ENCODE results near the gene ARHGAP28. TPM values are rescaled to one million over a fixed set of nuclear protein-coding genes. Genes with fewer than 3 reads are reported as not detected.

The ARHGAP28 gene
- total RNA-seq, 1 donor from 2014 or later = 29.7 TPM

DNA sequence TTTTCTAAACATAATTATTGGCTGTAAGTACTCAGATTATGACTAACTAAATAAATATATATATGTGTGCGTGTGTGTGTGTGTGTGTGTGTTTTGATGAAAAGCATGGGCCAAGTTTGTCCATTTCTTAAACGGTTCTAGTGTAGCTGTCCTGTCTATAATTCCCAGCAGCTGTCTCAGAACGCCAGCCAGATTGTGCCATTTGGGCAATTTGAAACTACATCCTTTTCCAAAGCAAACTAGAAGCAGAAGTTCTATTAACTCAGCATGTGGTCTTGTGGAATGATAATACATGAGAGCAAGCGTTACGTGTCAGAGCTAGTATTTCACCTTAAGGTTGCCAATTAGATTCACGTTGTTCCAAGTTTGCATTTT is 1.7 kb downstream of the ARHGAP28 start:
- H3K9ac ChIP-seq (ENCODE audit: low read depth in 1 of 3, low read length in 3 of 3) = peak overlapping the region; percentile 35 to 73 (median 47)
- H3K4me3 ChIP-seq (ENCODE audit: low read length in 3 of 3) = peak overlapping the region in 2 of 3 donors; percentile 87 to 91
- H3K27me3 ChIP-seq (ENCODE audit: control insufficient read depth in 3 of 3, insufficient read depth in 3 of 3, low read length in 3 of 3) = no peaks in the 10 kb centered on the region
- H3K4me1 ChIP-seq (ENCODE audit: control insufficient read depth in 3 of 3, insufficient read depth in 3 of 3, low read length in 3 of 3) = peaks cover 10 to 19% (median 13%) of the 10 kb centered on the region in 3 donors
- H3K27ac ChIP-seq (ENCODE audit: low read depth, low read length) = peak overlapping the region; percentile 75
- no peaks in the 10 kb centered on the region for H3K9me3 ChIP-seq (ENCODE audit: control insufficient read depth in 3 of 3, low read length in 3 of 3)
- no peaks in the 10 kb centered on the region for H3K36me3 ChIP-seq (ENCODE audit: control insufficient read depth in 3 of 3, insufficient read depth in 3 of 3, low read length in 3 of 3)

DNA sequence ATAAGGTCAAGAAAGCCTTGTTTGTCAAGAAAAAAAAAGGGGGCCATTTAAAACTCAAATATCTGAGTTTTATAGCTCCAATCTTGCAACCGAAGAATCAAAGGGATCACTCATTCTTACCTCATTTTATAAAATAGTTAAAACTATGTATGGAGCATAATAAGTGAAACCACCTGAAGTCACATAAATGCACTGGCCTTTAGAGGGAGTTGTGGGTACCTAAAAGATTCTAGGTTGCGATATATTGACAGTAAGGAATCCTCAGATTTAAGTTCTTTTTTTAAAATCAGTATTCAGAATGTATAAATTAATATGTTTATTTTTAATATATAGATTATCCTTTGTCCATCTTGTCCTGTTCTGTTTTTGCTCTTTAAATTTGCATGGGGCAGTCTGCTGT is 3.4 kb downstream of the ARHGAP28 start:
- Histone ChIP-seq H3K4me3 (ENCODE audit: low read length in 3 of 3) (no peak overlapping the region), H3K9me3 (ENCODE audit: control insufficient read depth in 3 of 3, low read length in 3 of 3) (no peaks in the 10 kb centered on the region), H3K36me3 (ENCODE audit: control insufficient read depth in 3 of 3, insufficient read depth in 3 of 3, low read length in 3 of 3) (no peaks in the 10 kb centered on the region), H3K27ac (ENCODE audit: low read depth, low read length) (peak overlapping the region; percentile 45), H3K27me3 (ENCODE audit: control insufficient read depth in 3 of 3, insufficient read depth in 3 of 3, low read length in 3 of 3) (no peaks in the 10 kb centered on the region), H3K9ac (ENCODE audit: low read depth in 1 of 3, low read length in 3 of 3) (no peak overlapping the region), H3K4me1 (ENCODE audit: control insufficient read depth in 3 of 3, insufficient read depth in 3 of 3, low read length in 3 of 3) (peaks cover 10 to 22% (median 16%) of the 10 kb centered on the region in 3 donors)

- no peaks in the 10 kb centered on the region for H3K9me3 ChIP-seq (ENCODE audit: control insufficient read depth in 3 of 3, low read length in 3 of 3)
- H3K4me3 ChIP-seq (ENCODE audit: low read length in 3 of 3) = peak overlapping the region in 1 of 3 donors; percentile 17
- peak overlapping the region; percentile 36 for H3K27ac ChIP-seq (ENCODE audit: low read depth, low read length)
- peaks cover 7 to 26% (median 19%) of the 10 kb centered on the region in 3 donors for H3K4me1 ChIP-seq (ENCODE audit: control insufficient read depth in 3 of 3, insufficient read depth in 3 of 3, low read length in 3 of 3)
- no peaks in the 10 kb centered on the region for H3K36me3 ChIP-seq (ENCODE audit: control insufficient read depth in 3 of 3, insufficient read depth in 3 of 3, low read length in 3 of 3)
- H3K9ac ChIP-seq (ENCODE audit: low read depth in 1 of 3, low read length in 3 of 3) = no peak overlapping the region
- H3K27me3 ChIP-seq (ENCODE audit: control insufficient read depth in 3 of 3, insufficient read depth in 3 of 3, low read length in 3 of 3) = no peaks in the 10 kb centered on the region
Observed at GRCh38 chr18:6733758-6734157, 4.2 kb downstream of the ARHGAP28 start.

GRCh38 chr18:6734726-6735430 is 5.4 kb downstream of the ARHGAP28 start:
- Histone ChIP-seq H3K27ac (ENCODE audit: low read depth, low read length) (no peak overlapping the region), H3K9me3 (ENCODE audit: control insufficient read depth in 3 of 3, low read length in 3 of 3) (no peaks in the 10 kb centered on the region), H3K9ac (ENCODE audit: low read depth in 1 of 3, low read length in 3 of 3) (no peak overlapping the region)

GRCh38 chr18:6737833-6738232 is 8.3 kb downstream of the ARHGAP28 start:
- Histone ChIP-seq H3K9ac (ENCODE audit: low read depth in 1 of 3, low read length in 3 of 3) (peak overlapping the region in 1 of 3 donors; percentile 10), H3K9me3 (ENCODE audit: control insufficient read depth in 3 of 3, low read length in 3 of 3) (no peaks in the 10 kb centered on the region), H3K36me3 (ENCODE audit: control insufficient read depth in 3 of 3, insufficient read depth in 3 of 3, low read length in 3 of 3) (no peaks in the 10 kb centered on the region), H3K27ac (ENCODE audit: low read depth, low read length) (no peak overlapping the region), H3K4me3 (ENCODE audit: low read length in 3 of 3) (no peak overlapping the region), H3K27me3 (ENCODE audit: control insufficient read depth in 3 of 3, insufficient read depth in 3 of 3, low read length in 3 of 3) (no peaks in the 10 kb centered on the region), H3K4me1 (ENCODE audit: control insufficient read depth in 3 of 3, insufficient read depth in 3 of 3, low read length in 3 of 3) (peaks cover 9 to 39% (median 28%) of the 10 kb centered on the region in 3 donors)

More at GRCh38 chr18:6734726-6735430, 5.4 kb downstream of the ARHGAP28 start:
- Histone ChIP-seq H3K27me3 (ENCODE audit: control insufficient read depth in 3 of 3, insufficient read depth in 3 of 3, low read length in 3 of 3) (no peaks in the 10 kb centered on the region), H3K4me1 (ENCODE audit: control insufficient read depth in 3 of 3, insufficient read depth in 3 of 3, low read length in 3 of 3) (peaks cover 7 to 26% (median 20%) of the 10 kb centered on the region in 3 donors), H3K4me3 (ENCODE audit: low read length in 3 of 3) (no peak overlapping the region), H3K36me3 (ENCODE audit: control insufficient read depth in 3 of 3, insufficient read depth in 3 of 3, low read length in 3 of 3) (no peaks in the 10 kb centered on the region)

DNA sequence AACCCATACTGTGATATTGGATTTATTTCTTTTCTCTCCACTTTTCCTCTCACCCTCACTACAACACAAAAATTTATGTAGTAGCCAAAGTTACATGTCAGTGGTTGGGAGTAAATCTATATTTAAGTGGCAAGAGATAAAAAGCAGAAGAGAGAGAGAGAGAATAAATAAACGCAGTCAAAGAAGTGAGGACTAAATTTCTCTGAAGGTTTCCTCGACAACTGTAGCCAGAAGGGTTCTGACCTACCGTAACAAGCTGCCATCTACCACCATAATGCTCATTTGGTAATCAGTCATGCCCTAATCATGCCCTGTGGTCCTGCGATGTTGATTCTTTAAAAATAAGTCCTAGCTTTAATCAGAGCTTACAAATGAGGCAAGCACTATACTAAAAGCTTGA is 9.1 kb downstream of the ARHGAP28 start:
- Histone ChIP-seq H3K9ac (ENCODE audit: low read depth in 1 of 3, low read length in 3 of 3) (no peak overlapping the region), H3K27ac (ENCODE audit: low read depth, low read length) (peak overlapping the region; percentile 52), H3K4me1 (ENCODE audit: control insufficient read depth in 3 of 3, insufficient read depth in 3 of 3, low read length in 3 of 3) (peaks cover 9 to 41% (median 29%) of the 10 kb centered on the region in 3 donors)

GRCh38 chr18:6741232-6741663 is 11.7 kb downstream of the ARHGAP28 start:
- H3K4me3 ChIP-seq (ENCODE audit: low read length in 3 of 3) = no peak overlapping the region
- H3K4me1 ChIP-seq (ENCODE audit: control insufficient read depth in 3 of 3, insufficient read depth in 3 of 3, low read length in 3 of 3) = peaks cover 19 to 48% (median 42%) of the 10 kb centered on the region in 3 donors
- H3K27ac ChIP-seq (ENCODE audit: low read depth, low read length) = peak overlapping the region; percentile 81
- H3K9me3 ChIP-seq (ENCODE audit: control insufficient read depth in 3 of 3, low read length in 3 of 3) = no peaks in the 10 kb centered on the region
- H3K36me3 ChIP-seq (ENCODE audit: control insufficient read depth in 3 of 3, insufficient read depth in 3 of 3, low read length in 3 of 3) = no peaks in the 10 kb centered on the region
- no peak overlapping the region for H3K9ac ChIP-seq (ENCODE audit: low read depth in 1 of 3, low read length in 3 of 3)
- H3K27me3 ChIP-seq (ENCODE audit: control insufficient read depth in 3 of 3, insufficient read depth in 3 of 3, low read length in 3 of 3) = no peaks in the 10 kb centered on the region

More for the DNA sequence above, 9.1 kb downstream of the ARHGAP28 start:
- Histone ChIP-seq H3K4me3 (ENCODE audit: low read length in 3 of 3) (no peak overlapping the region), H3K36me3 (ENCODE audit: control insufficient read depth in 3 of 3, insufficient read depth in 3 of 3, low read length in 3 of 3) (no peaks in the 10 kb centered on the region), H3K9me3 (ENCODE audit: control insufficient read depth in 3 of 3, low read length in 3 of 3) (no peaks in the 10 kb centered on the region), H3K27me3 (ENCODE audit: control insufficient read depth in 3 of 3, insufficient read depth in 3 of 3, low read length in 3 of 3) (no peaks in the 10 kb centered on the region)

- Histone ChIP-seq H3K9ac (ENCODE audit: low read depth in 1 of 3, low read length in 3 of 3) (no peak overlapping the region), H3K4me1 (ENCODE audit: control insufficient read depth in 3 of 3, insufficient read depth in 3 of 3, low read length in 3 of 3) (peaks cover 19 to 48% (median 42%) of the 10 kb centered on the region in 3 donors)
Observed at GRCh38 chr18:6741786-6742185, 12.3 kb downstream of the ARHGAP28 start.

DNA sequence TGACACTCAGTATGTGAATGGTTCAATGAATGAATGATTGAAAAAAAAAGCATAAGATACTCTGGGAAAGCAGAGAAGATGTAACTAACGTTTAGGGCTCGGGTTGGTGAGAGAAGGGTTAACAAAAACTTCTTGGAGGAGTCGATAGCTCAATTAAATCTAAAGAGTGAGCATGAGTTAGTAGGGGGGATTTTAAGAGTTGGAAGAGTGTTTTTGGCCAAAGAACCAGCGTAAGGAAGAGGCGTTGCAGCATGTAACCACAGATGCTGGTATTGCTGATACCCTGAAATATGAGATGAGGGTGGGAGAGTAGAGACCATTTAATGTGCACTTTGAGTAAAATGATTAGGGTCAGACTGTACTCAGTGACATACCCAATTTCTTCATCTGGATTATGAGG is 14.5 kb downstream of the ARHGAP28 start:
- Histone ChIP-seq H3K4me1 (ENCODE audit: control insufficient read depth in 3 of 3, insufficient read depth in 3 of 3, low read length in 3 of 3) (peaks cover 28 to 54% (median 46%) of the 10 kb centered on the region in 3 donors), H3K4me3 (ENCODE audit: low read length in 3 of 3) (no peak overlapping the region), H3K27ac (ENCODE audit: low read depth, low read length) (no peak overlapping the region), H3K36me3 (ENCODE audit: control insufficient read depth in 3 of 3, insufficient read depth in 3 of 3, low read length in 3 of 3) (no peaks in the 10 kb centered on the region), H3K9ac (ENCODE audit: low read depth in 1 of 3, low read length in 3 of 3) (no peak overlapping the region), H3K9me3 (ENCODE audit: control insufficient read depth in 3 of 3, low read length in 3 of 3) (no peaks in the 10 kb centered on the region), H3K27me3 (ENCODE audit: control insufficient read depth in 3 of 3, insufficient read depth in 3 of 3, low read length in 3 of 3) (no peaks in the 10 kb centered on the region)

More at GRCh38 chr18:6741786-6742185, 12.3 kb downstream of the ARHGAP28 start:
- Histone ChIP-seq H3K4me3 (ENCODE audit: low read length in 3 of 3) (no peak overlapping the region), H3K9me3 (ENCODE audit: control insufficient read depth in 3 of 3, low read length in 3 of 3) (no peaks in the 10 kb centered on the region), H3K27ac (ENCODE audit: low read depth, low read length) (peak overlapping the region; percentile 81), H3K27me3 (ENCODE audit: control insufficient read depth in 3 of 3, insufficient read depth in 3 of 3, low read length in 3 of 3) (no peaks in the 10 kb centered on the region), H3K36me3 (ENCODE audit: control insufficient read depth in 3 of 3, insufficient read depth in 3 of 3, low read length in 3 of 3) (no peaks in the 10 kb centered on the region)

DNA sequence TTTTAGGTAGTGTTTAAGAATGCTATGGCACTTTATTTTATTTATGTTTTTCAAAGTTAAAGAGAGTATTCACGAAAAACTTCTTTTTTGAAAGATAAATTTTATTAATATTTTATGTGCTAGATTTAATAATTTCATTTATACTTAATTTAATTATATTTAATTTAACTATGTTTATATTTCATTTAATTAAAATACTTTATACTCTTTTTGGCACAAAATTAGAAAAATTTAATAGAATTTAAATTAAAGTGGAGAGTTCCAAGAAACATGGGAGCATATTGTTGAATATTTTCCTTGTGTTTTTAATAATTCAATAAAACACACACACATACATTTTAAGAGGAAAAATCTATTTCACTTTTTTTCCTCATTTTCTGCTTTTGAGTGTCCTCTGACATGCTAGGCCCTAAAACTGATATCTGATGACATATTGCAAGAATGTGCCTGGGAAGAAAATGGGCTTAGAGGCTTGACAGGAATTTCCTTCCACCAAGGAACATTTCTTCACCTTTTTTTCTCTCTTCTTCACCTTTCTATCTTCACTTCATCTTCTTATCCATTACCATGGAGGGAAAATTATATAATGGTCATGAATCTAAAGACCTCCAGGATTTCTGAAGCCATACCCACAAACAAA is 15.4 kb downstream of the ARHGAP28 start:
- H3K27ac ChIP-seq (ENCODE audit: low read depth, low read length) = peak overlapping the region; percentile 70
- H3K27me3 ChIP-seq (ENCODE audit: control insufficient read depth in 3 of 3, insufficient read depth in 3 of 3, low read length in 3 of 3) = no peaks in the 10 kb centered on the region
- no peak overlapping the region for H3K9ac ChIP-seq (ENCODE audit: low read depth in 1 of 3, low read length in 3 of 3)
- peaks cover 28 to 54% (median 46%) of the 10 kb centered on the region in 3 donors for H3K4me1 ChIP-seq (ENCODE audit: control insufficient read depth in 3 of 3, insufficient read depth in 3 of 3, low read length in 3 of 3)
- no peaks in the 10 kb centered on the region for H3K9me3 ChIP-seq (ENCODE audit: control insufficient read depth in 3 of 3, low read length in 3 of 3)
- no peak overlapping the region for H3K4me3 ChIP-seq (ENCODE audit: low read length in 3 of 3)
- no peaks in the 10 kb centered on the region for H3K36me3 ChIP-seq (ENCODE audit: control insufficient read depth in 3 of 3, insufficient read depth in 3 of 3, low read length in 3 of 3)

All from skeletal muscle tissue (tissue), 4 donors.